Kidney (tissue), 14 donors: Measurements from ENCODE around the gene KIF25. TPM values are rescaled to one million over a fixed set of nuclear protein-coding genes. Genes with fewer than 3 reads are reported as not detected.

Experiments used
- DNase-seq, 5 donors: peaks; one replicate each; pipeline ENCODE4 v3.0.0-alpha.2; 2013 to 2020
- FAIRE-seq: peaks from 2 replicates; lab custom pipeline; 2012; peaks lifted over from hg19 to GRCh38; lab: Jason Lieb, UNC
- H3K27ac ChIP-seq, 2 donors: one replicate each; pipeline ENCODE4 v1.7.0; 2013; ENCODE audit warnings: low read depth in 2 of 2, low read length in 2 of 2, inconsistent platforms in 1 of 2
- H3K27me3 ChIP-seq: one replicate; pipeline ENCODE4 v1.7.1; 2013; ENCODE audit warnings: low read length, inconsistent platforms; ENCODE audit not compliant: control insufficient read depth, insufficient read depth
- H3K36me3 ChIP-seq, 3 donors: one replicate each; pipeline versions ENCODE4 v1.7.0 to v1.7.1; 2013; ENCODE audit warnings: low read length in 3 of 3, control low read depth in 1 of 3, inconsistent platforms in 1 of 3; ENCODE audit not compliant: insufficient read depth in 3 of 3, control insufficient read depth in 2 of 3
- H3K4me1 ChIP-seq, 3 donors: one replicate each; pipeline versions ENCODE4 v1.7.0 to v1.7.1; 2013; ENCODE audit warnings: low read length in 3 of 3, inconsistent platforms in 1 of 3, low read depth in 1 of 3; ENCODE audit not compliant: control insufficient read depth in 2 of 3, insufficient read depth in 2 of 3
- H3K4me3 ChIP-seq, 3 donors: one replicate each; pipeline versions ENCODE4 v1.7.0 to v1.8.1; 2013; ENCODE audit warnings: low read length in 3 of 3, control low read depth in 1 of 3, inconsistent platforms in 1 of 3
- H3K9ac ChIP-seq, 3 donors: one replicate each; pipeline versions ENCODE4 v1.7.0 to v1.7.1; 2013; ENCODE audit warnings: low read length in 3 of 3, control low read depth in 1 of 3, inconsistent platforms in 1 of 3
- H3K9me3 ChIP-seq, 3 donors: one replicate each; pipeline versions ENCODE4 v1.7.0 to v1.7.1; 2013; ENCODE audit warnings: low read length in 3 of 3, control low read depth in 1 of 3, inconsistent platforms in 1 of 3; ENCODE audit not compliant: control insufficient read depth in 2 of 3, insufficient read depth in 1 of 3
- CTCF ChIP-seq: IDR thresholded peaks from 3 replicates; pipeline ENCODE4 v1.5.1; 2012; ENCODE audit warnings: mild to moderate bottlenecking, moderate library complexity, borderline replicate concordance; ENCODE audit not compliant: insufficient read depth; ENCODE audit errors: extremely low read depth
- intact Hi-C: fragments of 100-400 bp; cut with DNase I; formaldehyde crosslinking; loops from one replicate; pipeline ENCODE4 v1.11.1; 2022
- polyA plus RNA-seq: library from polyadenylated mRNA; stranded (reverse); fragments of 350-450 nt; fragmentation: Illumina TruSeq; extraction: RNeasy Lipid Tissue Mini Kit (QIAGEN cat#74804); gene quantifications from one replicate; pipeline ENCODE4 v1.2.3, GENCODE V29; 2014; ENCODE audit warnings: low read depth, low replicate concordance; ENCODE audit not compliant: insufficient read depth
- total RNA-seq: library from RNA; stranded (reverse); fragmentation: NEBNext Ultra II Directional; extraction: Animal tissue kit (Norgen Biotek cat#: 25700); gene quantifications from one replicate; pipeline ENCODE4 v1.2.1, GENCODE V29; 2021
- donor health status: control.
- donor health status: control.
- donor health status: control.
- donor health status: control.
- donor health status: control.
- donor health status: DM: yes; HTN: yes; CAD: no.
- donor health status: Normal renal cell carcinoma (clear cell type).

KIF25 gene
- total and polyA plus RNA-seq, 2 donors from 2014 or later = not detected

GRCh38 chr6:167953551-167953950 lies 43.9 kb upstream of the KIF25 start:
- FAIRE-seq (no peak), DNase-seq (no peak)
- Histone ChIP-seq H3K9ac (no peak overlapping the region), H3K9me3 (no peaks in the 10 kb centered on the region), H3K4me1 (peaks cover 0 to 4% (median 4%) of the 10 kb centered on the region in 3 donors), H3K27me3 (no peaks in the 10 kb centered on the region), H3K36me3 (peaks cover 8 to 36% (median 14%) of the 10 kb centered on the region in 3 donors), H3K4me3 (no peak overlapping the region), H3K27ac (no peak overlapping the region)
- no peak for TF ChIP-seq CTCF
- intact Hi-C loops = no loop called here

GRCh38 chr6:167954151-167954550 lies 43.3 kb upstream of the KIF25 start:
- Histone ChIP-seq H3K9me3 (no peaks in the 10 kb centered on the region), H3K36me3 (peaks cover 5 to 30% (median 8%) of the 10 kb centered on the region in 3 donors), H3K27me3 (no peaks in the 10 kb centered on the region), H3K27ac (no peak overlapping the region), H3K9ac (no peak overlapping the region), H3K4me3 (no peak overlapping the region), H3K4me1 (peaks cover 0 to 7% (median 4%) of the 10 kb centered on the region in 3 donors)
- FAIRE-seq = no peak
- intact Hi-C loops = no loop called here
- TF ChIP-seq CTCF = no peak
- no peak for DNase-seq

- H3K4me1 ChIP-seq = peaks cover 0 to 14% (median 6%) of the 10 kb centered on the region in 3 donors
- intact Hi-C loops = no loop called here
- no peak for TF ChIP-seq CTCF
- H3K27me3 ChIP-seq = no peaks in the 10 kb centered on the region
- no peak for FAIRE-seq
- no peak overlapping the region for H3K4me3 ChIP-seq
- no peak overlapping the region for H3K9ac ChIP-seq
- H3K36me3 ChIP-seq = peaks cover 0 to 17% (median 3%) of the 10 kb centered on the region in 3 donors
- peak overlapping the region; percentile 29 to 52 for H3K27ac ChIP-seq
- no peak for DNase-seq
- no peaks in the 10 kb centered on the region for H3K9me3 ChIP-seq
These were observed 41.0 kb upstream of the KIF25 start for GRCh38 chr6:167956491-167956890.

GRCh38 chr6:167956983-167957492 lies 40.4 kb upstream of the KIF25 start:
- Histone ChIP-seq H3K9me3 (no peaks in the 10 kb centered on the region), H3K27me3 (no peaks in the 10 kb centered on the region), H3K9ac (no peak overlapping the region), H3K36me3 (peaks cover 0 to 12% (median 0%) of the 10 kb centered on the region in 3 donors), H3K27ac (peak overlapping the region; percentile 29 to 52), H3K4me3 (no peak overlapping the region), H3K4me1 (peaks cover 0 to 14% (median 6%) of the 10 kb centered on the region in 3 donors)
- FAIRE-seq (no peak), DNase-seq (no peak)
- intact Hi-C loops = no loop called here
- no peak for TF ChIP-seq CTCF
